Gastroesophageal sphincter (tissue), 2 donors: ENCODE data around the gene NEMP2.

Source experiments
- EP300 ChIP-seq: sonication (generic); formaldehyde crosslinking; IDR thresholded peaks from one replicate; pipeline ENCODE4 v1.6.1; 2017; ENCODE audit warnings: antibody characterized with exemption, mild to moderate bottlenecking
- POLR2AphosphoS5 ChIP-seq: sonication (generic); formaldehyde crosslinking; IDR thresholded peaks from one replicate; pipeline ENCODE4 v1.6.1; 2017; ENCODE audit warnings: antibody characterized with exemption

DNA sequence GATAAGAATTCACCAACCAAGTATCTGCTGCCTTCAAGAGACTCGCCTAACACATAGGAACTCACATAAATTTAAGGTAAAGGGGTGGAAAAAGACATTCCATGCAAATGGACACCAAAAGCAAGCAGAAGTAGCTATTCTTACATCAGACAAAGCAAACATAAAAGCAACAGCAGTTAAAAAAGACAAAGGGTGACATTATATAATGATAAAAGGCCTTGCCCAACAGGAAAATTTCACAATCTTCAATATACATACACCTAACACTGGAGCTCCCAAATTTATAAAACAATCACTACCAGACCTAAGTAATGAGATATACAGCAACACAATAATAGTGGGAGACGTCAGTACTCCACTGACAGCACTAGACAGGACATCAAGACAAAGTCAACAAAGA lies 41.4 kb downstream of the NEMP2 start:
- no peak for TF ChIP-seq POLR2AphosphoS5
- TF ChIP-seq EP300: no peak
